SKM-1 (cell line): ENCODE measurements around the gene SLC4A8.
A peak's percentile ranks its signal among the peaks of the same experiment; 100 is the strongest.

ENCODE experiments used
- DNase-seq: peaks from one replicate; lab custom pipeline; 2025; ENCODE audit not compliant: unreplicated experiment; lab: John Stamatoyannopoulos, UW

The SLC4A8 gene

GRCh38 chr12:51522696-51523095, 98.1 kb downstream of the SLC4A8 start:
- no peak for DNase-seq

GRCh38 chr12:51524386-51524901, 99.8 kb downstream of the SLC4A8 start:
- no peak for DNase-seq

GRCh38 chr12:51525518-51525917, 100.9 kb downstream of the SLC4A8 start:
- no peak for DNase-seq

GRCh38 chr12:51527966-51528365, 103.3 kb downstream of the SLC4A8 start:
- DNase-seq = no peak

GRCh38 chr12:51528852-51529650, 104.4 kb downstream of the SLC4A8 start:
- no peak for DNase-seq

- DNase-seq = no peak
These were observed 105.0 kb downstream of the SLC4A8 start for GRCh38 chr12:51529651-51529970.

- DNase-seq = no peak
These were observed 105.6 kb downstream of the SLC4A8 start for GRCh38 chr12:51530208-51530607.

- no peak for DNase-seq
These were observed 106.8 kb downstream of the SLC4A8 start for GRCh38 chr12:51531284-51531977.

- DNase-seq = peak; percentile 19
These were observed 107.4 kb downstream of the SLC4A8 start for GRCh38 chr12:51531978-51532497.

GRCh38 chr12:51533799-51534198, 109.2 kb downstream of the SLC4A8 start:
- no peak for DNase-seq

- DNase-seq = no peak
These were observed 109.8 kb downstream of the SLC4A8 start for GRCh38 chr12:51534216-51535074.

GRCh38 chr12:51536159-51536558, 111.5 kb downstream of the SLC4A8 start:
- DNase-seq = no peak

GRCh38 chr12:51538149-51538548, 113.5 kb downstream of the SLC4A8 start:
- no peak for DNase-seq

- DNase-seq = no peak
These were observed 114.0 kb downstream of the SLC4A8 start for GRCh38 chr12:51538599-51538998.

GRCh38 chr12:51540996-51541395, 116.4 kb downstream of the SLC4A8 start:
- DNase-seq = no peak

- DNase-seq = no peak
These were observed 121.5 kb downstream of the SLC4A8 start for GRCh38 chr12:51546097-51546496.

- DNase-seq = no peak
These were observed 123.0 kb downstream of the SLC4A8 start for GRCh38 chr12:51547606-51548005.

- DNase-seq = no peak
These were observed 123.6 kb downstream of the SLC4A8 start for GRCh38 chr12:51548241-51548640.

- no peak for DNase-seq
These were observed 125.0 kb downstream of the SLC4A8 start for GRCh38 chr12:51549637-51550036.
